HTR-8/SVneo (cell line): ENCODE results near the gene ARRB1.

Source experiments
- DNase-seq: peaks from one replicate; pipeline ENCODE4 v3.0.0; 2011; ENCODE audit warnings: low spot score, mixed read lengths; ENCODE audit not compliant: insufficient read length
- FAIRE-seq: peaks from 2 replicates; lab custom pipeline; 2011; peaks lifted over from hg19 to GRCh38; lab: Jason Lieb, UNC

The ARRB1 gene

DNA sequence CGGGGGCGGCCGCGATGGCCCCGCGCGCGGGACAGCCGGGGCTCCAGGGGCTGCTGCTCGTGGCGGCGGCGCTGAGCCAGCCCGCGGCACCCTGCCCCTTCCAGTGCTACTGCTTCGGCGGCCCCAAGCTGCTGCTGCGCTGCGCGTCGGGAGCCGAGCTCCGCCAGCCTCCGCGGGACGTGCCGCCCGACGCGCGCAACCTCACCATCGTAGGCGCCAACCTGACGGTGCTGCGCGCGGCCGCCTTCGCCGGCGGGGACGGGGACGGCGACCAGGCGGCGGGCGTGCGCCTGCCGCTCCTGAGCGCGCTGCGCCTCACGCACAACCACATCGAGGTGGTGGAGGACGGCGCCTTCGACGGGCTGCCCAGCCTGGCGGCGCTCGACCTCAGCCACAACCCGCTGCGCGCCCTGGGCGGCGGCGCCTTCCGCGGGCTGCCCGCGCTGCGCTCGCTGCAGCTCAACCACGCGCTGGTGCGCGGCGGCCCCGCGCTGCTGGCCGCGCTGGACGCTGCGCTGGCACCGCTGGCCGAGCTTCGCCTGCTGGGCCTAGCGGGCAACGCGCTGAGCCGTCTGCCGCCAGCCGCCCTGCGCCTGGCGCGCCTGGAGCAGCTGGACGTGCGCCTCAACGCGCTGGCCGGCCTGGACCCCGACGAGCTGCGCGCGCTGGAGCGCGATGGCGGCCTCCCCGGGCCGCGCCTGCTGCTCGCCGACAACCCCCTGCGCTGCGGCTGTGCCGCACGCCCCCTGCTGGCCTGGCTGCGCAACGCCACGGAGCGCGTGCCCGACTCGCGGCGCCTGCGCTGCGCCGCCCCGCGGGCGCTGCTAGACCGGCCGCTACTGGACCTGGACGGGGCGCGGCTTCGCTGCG is 110.2 kb downstream of the ARRB1 start:
- FAIRE-seq (peak; percentile 100), DNase-seq (peak; percentile 96)

DNA sequence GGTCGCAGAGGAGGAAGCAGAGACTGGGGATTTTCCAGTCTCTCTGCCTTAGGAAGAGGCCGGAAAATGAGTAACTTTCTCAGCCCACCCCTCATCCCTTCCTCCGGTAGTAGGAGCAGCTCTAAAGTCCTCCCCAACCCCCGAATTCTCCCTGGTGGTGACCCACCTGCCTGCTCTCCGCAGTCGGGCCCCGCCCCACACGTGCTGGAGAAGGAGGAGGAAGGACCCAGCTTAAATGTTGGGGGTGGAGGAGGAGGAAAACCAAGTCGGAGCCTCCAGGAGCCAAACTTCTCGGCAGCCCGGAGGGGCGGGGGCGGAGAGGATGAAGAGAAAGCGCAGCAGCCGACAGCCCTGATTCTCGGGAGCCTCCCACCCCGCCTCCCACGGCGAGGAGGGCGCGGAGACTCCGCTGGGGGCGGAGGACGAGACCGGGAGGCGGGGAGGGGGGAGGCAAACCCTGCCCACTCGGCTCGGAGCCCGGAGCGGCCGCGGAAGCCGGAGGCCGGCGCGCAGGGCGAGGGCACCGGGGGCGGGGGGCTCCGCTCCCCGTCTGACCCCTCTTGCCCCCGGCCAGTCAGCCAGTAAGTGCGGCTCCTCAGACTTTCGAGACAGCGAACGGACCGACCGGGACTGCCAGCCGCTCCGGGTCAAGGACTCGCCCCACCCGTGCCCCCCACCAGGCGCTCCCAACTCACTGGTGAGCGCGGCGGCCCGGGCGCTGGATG is 111.0 kb downstream of the ARRB1 start, which contains the start of gene TPBGL:
TPBGL (plus strand) TSS at position 464 of the 725 bp plus-strand sequence. CDS start 276 bp downstream, outside the sequence.
- FAIRE-seq (peak; percentile 23), DNase-seq (no peak)

DNA sequence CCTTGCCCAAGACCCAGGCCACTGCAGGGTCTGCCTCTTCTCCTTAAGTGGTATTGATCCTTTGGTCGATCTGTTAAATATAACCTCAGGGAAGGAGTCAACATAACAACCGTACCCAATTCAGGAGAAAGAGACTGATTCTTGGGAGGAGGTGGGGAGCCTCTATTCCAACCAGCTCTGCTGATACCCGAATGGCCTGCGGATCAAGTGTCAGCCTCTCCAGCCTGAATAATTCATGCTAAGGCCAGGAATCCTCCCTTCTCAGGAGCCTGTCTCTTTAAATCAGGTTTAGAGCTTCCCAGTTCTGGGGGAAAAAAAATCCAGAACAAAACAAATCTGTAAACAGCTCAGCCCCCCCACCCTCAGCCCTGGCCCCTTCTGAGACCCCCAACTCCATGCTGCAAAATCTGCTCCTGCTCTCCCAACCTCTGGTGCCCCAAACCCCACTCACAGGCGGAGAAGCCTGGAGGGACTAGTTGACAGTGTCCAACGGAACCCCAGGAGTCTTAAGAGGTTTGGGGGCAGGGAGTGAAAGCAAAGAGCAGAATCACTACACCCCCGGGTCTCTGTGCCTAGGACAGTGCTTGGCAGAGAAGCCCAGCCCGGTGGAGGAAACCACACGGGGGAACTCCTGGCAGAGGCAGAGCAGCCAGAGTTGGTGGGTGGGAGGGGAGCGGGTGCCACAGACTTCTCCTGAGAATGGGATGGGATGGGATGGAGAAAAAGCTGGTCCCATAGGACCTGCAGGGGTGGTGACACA is 111.8 kb downstream of the ARRB1 start:
- DNase-seq, result no peak
- FAIRE-seq, result no peak

DNA sequence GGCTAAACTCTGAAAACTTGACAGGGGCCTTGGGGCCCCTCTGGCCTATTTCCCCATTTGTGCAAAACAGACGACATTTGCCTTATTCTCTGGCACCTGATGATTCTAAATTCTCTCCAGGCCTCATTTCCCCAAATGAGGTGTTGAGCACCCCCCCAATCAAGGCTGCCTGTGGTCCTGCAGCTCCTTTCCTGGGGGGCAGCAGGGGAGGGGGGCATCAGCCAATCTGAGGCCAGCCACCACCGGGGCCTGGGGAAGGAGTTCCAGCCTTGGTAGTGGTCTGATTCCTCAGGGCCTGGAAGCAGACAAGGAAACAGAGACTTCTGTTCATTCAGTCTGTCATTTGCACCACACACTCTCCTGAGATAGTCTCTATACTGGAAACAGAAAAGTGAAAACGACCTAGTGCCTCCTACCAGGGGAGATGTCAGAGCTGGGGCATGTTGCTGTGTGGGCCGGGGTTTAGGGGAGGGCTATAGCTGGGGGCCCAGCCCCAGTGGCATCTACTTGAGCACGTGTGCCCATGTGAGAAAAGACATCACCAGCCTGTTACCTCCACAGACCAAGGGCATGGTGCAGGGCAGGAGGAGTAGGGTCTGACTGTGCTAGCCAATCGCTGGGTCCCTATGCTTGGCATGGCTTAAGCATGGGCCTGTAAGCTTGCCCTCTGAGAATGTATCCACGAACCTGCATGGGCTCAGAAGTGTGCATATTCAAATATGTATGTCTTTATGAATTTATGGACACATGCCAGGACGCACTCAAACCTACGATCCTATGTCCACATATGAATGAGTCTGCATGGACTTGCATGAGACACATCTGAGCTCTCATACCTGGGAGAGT is 112.6 kb downstream of the ARRB1 start:
- DNase-seq, result no peak
- FAIRE-seq, result no peak

DNA sequence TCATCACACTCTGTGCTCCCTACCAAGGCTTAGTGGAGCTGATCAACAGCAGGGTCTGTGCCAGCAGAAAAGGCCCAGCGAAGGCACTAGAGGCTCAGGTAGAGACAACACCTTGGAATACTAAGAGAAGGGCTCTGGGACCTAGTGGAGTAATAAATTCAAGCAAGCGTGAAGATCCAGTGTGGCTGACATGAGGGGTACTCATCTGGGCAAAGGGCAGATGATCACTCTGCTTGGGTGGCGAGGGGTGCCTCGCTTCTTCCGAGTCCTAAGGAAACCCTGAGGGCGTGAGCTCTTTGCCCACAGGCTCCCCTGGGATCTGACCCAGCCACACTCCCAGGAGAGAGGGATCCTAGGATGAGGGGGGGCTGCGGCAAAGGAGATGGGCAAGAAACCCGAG is 114.4 kb downstream of the ARRB1 start:
- FAIRE-seq (no peak), DNase-seq (no peak)

DNA sequence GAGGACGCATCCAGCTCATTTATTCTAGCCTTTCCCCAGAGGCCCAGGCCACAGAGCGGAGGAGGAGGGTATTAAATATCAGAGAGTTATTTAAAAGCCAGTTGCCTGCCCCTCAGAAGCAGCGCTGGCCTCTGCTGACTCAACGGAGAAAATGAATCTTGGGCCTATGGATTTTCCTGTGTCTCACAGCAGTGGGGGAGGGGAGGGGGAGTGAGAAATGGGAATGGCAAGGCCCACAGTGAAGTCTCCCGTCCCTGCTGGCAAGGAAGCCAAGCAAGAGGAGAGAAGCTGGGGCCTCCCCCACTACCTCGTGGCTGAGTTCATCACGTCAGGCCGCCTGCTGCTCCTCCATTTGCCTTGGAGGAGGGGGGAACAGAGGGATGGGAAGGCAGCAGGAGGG is 115.4 kb downstream of the ARRB1 start:
- FAIRE-seq, result no peak
- no peak for DNase-seq

DNA sequence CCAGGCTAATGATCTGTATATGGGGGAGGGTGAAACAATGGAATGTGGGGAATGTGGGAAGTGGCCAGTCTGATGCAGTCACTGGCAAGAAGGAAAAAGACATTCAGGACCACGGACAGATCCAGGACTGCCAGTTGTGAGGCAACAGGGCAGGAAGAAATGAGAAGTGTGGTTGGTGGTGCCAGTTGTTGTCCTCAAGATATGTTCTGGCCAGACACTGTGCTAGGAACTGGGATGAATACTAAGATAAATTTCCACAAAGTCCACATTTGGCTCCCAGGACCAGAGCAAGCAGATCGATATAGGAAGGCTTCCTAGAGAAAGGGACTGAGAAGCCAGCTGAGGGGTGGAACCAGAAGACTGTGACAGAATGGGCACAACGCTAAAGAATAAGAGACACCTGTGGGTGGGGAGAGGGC is 117.7 kb downstream of the ARRB1 start:
- FAIRE-seq, result peak; percentile 51
- DNase-seq, result peak; percentile 56

DNA sequence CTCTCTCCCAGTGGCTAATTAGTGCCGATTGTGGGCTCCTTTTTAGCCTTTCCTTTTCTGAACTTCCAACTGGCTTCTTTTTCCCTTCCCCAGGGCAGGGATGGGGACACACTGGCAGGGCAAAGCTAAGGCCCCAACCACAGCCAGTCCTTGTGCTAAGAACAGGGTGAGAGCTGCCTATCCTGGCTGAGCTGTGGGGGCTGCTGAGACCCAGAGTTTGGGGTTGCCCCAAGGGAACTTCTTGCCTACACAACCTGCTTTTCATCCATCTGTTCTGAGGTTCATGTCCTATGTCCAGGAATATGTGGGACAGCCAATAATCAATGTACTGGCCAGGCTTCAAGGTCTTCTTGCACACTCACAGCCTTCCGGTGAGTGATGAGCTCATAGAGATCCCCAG is 120.8 kb downstream of the ARRB1 start:
- no peak for FAIRE-seq
- no peak for DNase-seq

DNA sequence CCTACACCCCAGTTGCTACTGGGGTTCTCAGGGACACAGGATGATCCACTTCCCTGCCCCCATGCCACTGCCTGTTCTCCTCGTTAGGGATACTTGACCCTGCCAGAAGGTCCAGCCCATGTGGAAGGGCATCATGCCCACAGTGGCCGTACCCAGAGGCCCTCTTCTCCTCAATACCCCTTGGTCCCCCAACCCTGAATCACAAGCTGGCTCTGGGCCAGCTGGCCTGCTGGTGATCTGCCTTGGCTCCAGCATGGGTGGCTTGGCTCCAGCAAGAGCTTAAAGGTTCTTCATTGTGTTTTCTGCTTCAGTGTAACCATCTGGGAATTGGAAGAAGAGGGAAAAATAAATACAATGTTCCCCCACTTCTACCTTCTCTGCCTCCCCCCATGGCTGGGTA is 122.0 kb downstream of the ARRB1 start:
- DNase-seq (no peak), FAIRE-seq (no peak)

DNA sequence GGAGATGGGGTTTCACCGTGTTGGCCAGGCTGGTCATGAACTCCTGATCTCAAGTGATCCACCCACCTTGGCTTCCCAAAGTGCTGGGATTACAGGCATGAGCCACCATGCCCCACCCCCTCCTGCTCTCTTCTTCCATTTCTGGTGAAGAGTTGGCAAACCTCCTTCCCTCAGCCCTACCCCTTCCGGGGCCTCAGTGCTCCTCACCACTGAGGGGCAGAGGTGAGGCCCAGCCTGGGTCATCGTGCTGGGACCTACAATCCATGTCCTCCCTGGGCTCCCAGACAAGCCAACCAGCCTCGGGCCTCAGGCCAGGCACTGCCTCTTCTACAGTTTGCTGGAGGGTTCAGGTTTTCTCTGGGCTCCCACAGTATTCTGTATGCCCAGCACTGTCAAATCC is 125.7 kb downstream of the ARRB1 start:
- FAIRE-seq (no peak), DNase-seq (no peak)

DNA sequence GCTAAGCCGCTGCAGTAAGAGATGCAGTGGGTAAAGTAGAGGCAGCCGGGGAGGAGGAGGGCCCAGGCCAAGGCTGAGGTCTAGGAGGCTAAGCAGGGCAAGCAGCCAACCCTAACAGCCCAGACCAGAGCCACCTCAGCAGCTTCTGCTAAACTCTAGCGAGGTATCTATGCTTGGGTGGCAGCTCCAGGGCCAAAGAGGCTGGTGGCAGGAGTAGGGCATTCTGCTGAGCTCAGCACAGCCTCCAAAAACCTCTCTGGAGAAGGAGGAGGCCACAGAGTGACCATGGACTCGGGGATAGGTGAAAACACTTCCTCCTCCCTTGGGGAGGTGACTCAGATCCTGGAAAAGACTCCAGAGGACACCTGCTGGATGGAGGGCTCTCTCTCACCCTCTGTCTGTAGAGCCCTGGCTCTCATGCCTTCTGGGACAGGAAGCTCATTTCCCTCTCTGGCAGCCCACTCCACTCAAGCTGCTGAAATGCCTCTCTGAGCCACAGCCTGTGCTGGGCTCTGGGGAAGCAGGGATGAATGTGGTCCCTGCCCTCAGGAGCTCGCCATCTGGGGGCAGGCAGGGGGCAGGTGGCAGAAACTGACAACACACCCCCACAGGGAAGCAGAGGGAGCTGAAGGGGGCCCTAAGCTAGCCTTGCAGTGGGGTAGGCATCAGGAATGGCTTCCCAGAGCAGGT is 127.4 kb downstream of the ARRB1 start:
- no peak for DNase-seq
- no peak for FAIRE-seq

DNA sequence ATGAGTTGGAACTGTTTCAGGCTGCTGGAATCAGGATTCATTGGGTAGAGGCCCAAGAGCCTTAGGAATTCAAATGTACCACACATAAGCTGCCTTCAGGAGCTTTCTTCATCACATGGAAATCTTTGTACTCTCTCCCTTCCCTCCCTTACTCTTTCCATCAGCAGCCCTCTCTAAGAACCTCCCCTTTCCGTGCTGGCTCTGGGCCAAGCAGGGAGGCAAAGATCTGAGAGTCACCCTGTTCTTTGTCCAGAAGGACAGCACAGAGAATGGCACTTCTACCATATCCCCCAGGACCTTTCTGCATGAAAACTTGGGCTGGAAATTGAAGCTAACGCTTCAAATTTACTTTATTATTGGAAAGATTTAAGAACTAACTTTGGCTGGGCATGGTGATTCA is 131.6 kb downstream of the ARRB1 start:
- FAIRE-seq (no peak), DNase-seq (no peak)

DNA sequence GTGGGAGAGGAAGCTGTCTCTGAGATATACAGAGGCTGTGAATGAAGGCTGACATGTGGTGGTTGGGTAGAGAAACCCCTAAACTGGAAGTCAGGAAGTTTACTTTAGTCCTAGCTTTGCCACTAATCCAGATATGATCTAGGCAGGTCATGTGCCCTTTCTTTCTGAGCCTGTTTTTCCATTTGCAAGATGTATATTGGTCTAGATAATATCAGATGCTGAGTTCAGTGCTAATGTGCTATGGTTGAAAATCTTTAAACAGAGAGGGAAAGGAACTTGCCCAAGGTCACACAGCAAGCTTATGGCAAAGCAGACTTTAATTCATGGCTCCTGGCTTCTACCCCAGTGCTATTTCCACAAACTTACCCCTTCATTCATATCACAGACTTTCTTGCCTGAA is 136.6 kb downstream of the ARRB1 start:
- DNase-seq (no peak), FAIRE-seq (no peak)

DNA sequence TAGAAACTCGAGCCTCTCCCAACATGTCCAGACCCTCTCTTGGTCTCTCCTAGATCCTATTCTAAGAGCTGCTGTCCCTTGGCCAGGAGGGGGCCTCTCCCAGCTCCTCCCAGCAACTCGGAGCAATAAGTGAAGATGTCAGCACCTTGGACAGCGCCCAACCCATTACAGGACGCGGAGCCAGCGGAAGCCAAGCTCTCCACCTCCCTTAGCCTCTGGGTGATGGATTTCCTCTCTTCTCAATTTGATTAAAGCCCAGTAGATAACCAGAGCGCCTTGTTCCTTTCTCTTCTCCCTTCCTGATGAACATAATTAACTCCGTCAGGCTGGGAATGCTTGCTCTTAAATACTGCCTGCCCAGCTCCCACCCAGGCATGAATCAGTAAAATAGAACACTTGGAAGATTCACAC is 137.0 kb downstream of the ARRB1 start:
- peak; percentile 82 for DNase-seq
- peak; percentile 80 for FAIRE-seq
